GM18502 (cell line): ENCODE measurements around the gene USH1C.

Experiments
- ATAC-seq: cut with Tn5 transposase; IDR thresholded peaks from one replicate; pipeline ENCODE4 v1.9.1; 2021; ENCODE audit warnings: mild to moderate bottlenecking; ENCODE audit not compliant: unreplicated experiment, poor library complexity

The USH1C gene

DNA sequence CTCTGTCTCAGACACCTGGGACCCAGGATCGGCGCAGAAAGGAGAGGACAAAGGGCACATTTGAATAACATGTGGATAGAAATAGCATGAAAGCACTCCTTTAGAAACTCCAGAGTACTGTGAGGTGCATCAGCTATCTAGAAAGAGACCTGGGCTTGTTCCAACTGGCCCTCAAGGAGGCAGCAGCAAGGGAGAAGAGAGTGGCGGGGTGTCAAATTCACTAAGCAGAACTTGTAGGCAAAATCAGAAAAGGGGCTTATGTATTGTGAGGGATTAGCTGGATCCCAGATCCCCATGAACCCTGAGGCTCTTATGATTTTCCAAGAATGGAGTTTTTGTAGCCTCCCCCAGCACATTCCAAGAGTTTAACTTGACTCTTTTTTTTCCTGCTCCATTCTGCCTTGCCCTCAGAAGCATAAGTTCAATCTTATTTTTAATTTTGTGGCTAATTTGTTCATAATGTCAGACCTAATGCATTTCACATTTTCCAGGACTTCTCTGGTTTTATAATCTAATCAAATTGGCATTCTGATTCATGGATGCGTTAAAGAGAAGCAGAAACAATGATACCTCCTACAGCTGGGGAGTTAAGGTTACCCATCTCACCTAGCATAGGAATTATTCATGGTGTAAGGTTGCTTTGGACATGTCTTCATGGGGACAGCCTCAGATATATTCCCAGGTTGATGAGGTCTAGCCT is 33.6 kb downstream of the USH1C start:
- ATAC-seq, result no peak

GRCh38 chr11:17508791-17509190 is 35.4 kb downstream of the USH1C start:
- ATAC-seq, result no peak

DNA sequence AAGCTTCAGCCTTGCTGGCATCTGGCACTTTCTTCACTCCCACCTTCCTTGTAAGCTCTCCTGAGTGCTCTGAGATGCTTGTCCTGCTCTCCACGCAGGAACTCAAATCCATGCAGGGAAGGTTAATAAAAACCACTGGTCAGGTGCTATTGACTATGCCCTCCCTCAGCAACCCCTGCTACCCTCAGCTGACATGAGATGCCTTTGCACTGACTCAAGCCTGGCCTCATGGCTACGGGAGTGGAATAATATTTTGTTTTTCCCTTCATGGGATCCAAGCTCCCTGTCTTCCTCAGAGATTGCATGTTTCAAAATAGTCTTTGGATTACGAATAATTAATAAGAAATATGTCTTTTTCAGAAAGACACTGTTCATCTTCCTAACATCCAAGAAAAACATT is 35.9 kb downstream of the USH1C start:
- ATAC-seq, result no peak

DNA sequence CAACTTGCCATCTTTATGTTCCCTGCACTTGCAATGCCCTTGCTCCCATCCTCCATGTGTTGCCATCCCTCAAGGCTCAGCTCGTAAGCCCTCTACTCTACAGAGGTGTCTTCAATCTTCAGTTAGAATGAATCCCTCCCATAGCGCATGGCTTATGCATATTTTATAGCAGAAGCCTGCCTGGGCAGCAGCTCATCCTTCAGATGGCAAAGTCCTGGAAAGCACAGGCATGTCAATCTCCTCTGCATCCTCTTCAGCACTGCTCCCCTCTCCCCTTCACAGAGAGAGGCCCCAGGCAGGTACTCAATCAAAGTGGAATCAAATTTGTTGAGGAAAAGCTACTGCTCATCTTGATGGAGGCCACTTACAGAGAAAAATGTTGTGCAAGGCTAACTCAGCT is 36.4 kb downstream of the USH1C start:
- ATAC-seq, result no peak

GRCh38 chr11:17506942-17507341 is 37.3 kb downstream of the USH1C start:
- ATAC-seq, result peak; percentile 48

DNA sequence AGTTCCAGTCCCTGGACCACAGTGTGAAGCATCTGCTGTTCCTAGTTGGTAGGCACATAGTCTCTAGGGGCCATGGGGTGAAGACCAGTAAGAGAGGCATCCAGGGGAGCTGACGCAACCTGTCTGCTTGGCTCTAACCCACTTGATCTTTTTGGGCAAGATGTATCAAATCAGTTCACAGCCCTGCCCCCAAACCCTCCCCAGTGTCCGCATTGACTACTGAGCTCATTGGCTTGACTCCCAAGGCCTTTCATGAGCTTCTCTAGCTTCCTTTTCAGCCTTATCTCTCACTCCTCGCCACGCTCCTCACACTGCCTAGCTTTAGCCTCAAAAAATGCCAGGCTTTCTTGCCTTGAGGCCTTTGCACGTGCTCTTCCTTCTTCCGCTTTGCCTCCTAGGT is 37.9 kb downstream of the USH1C start:
- no peak for ATAC-seq

DNA sequence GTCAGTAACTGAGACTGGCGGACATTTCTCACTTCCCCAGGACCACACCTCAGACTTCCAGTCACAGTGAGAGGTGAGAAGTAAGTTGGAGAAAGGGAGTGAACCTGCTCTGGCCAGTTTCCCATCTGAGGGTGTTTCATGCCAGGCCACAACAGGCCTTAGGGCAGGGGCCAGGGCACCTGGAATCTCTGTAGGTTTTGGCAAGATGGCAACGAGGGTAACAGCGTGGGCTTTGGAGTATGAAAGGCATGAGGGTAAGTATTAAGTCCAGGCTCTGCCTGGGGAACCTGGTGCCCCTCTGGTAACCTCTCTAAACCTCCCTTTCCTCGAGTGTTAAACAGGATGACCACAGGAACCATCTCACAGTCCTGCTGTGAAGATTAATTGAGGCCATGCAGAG is 39.1 kb downstream of the USH1C start:
- ATAC-seq, result no peak

GRCh38 chr11:17504330-17505107 is 39.7 kb downstream of the USH1C start:
- ATAC-seq, result no peak

- ATAC-seq, result no peak
Measured at GRCh38 chr11:17502630-17503029, 41.6 kb downstream of the USH1C start.

DNA sequence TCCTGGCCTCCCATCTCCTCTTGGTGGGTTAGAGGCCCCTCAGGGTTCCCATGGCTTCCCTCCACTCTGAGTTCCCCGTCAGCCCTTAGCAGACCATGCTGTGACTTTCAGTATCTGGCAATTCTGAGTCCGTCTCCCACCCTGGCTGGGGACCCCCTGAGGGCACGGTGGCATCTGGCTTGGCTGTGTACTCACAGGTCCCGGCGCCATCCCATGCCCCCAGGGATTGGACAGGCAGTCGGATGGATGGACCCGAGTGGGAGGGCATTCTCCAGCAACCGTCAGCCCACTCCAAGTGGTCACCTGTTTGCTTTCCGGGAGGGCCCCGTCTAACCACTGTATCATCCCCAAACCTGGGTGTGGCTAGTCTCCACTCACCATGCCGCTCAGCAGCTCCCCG is 43.5 kb downstream of the USH1C start:
- ATAC-seq, result no peak

GRCh38 chr11:17498475-17498874 is 45.7 kb downstream of the USH1C start:
- ATAC-seq, result no peak

- ATAC-seq, result no peak
Measured at GRCh38 chr11:17498058-17498457, 46.2 kb downstream of the USH1C start.

DNA sequence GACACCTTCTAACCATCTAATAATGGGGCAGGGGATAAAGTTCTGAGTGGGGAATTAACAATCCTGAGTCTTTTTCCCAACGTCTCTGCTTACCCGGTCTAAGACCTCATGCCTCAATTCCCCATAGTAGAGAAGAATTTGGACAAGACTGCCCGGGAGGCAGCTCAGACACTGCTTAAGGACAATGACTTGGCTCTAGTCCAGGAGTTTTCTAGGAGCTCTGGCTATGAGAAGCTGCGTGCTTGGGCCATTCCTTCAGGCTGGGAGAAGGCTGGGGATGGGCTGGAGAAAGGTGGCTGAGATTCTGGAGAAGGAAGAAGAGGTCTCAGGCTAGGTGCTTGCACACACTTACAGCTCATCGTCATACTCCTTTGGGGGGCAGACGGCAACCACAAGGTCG is 47.8 kb downstream of the USH1C start:
- no peak for ATAC-seq

- no peak for ATAC-seq
Measured at GRCh38 chr11:17494019-17494418, 50.2 kb downstream of the USH1C start.

- ATAC-seq, result no peak
Measured at GRCh38 chr11:17490938-17491337, 53.3 kb downstream of the USH1C start.

DNA sequence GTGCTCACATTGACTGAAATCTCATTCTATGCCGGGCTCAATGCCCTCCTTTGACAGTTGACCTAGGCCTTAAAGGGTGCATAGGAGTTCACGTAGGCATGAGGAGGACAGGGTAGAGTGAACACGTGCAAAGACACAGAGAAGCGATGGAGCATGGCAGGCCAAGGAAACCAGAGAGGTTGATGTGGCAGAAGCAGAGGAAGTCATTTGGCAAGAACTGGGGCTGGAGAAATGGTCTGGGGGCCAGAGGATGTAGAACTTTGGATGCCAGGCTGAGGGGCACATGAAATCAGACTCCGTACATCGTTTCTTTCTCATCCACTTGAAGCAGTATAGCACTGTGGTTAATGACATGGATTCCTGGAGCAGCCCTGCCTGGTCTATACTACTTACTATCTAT is 54.0 kb downstream of the USH1C start:
- ATAC-seq, result no peak

DNA sequence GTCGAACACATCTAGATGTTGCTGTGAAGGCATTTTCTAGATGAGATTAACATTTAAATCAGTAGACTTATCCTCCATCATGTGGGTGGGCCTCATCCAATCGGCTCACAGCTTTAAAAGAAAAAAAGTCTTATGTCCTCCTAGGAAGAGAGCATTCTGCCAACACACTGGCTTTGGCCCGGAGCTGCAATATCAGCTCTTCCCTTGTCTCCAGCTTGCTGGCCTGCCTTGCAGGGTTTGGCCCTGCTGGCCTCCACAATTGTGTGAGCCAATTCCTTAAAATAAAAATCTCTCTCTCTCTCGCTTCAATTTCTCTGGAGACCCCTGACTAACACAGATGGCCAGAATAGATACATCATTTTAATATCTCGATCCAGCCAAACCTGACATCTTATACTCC is 54.5 kb downstream of the USH1C start:
- ATAC-seq, result no peak

DNA sequence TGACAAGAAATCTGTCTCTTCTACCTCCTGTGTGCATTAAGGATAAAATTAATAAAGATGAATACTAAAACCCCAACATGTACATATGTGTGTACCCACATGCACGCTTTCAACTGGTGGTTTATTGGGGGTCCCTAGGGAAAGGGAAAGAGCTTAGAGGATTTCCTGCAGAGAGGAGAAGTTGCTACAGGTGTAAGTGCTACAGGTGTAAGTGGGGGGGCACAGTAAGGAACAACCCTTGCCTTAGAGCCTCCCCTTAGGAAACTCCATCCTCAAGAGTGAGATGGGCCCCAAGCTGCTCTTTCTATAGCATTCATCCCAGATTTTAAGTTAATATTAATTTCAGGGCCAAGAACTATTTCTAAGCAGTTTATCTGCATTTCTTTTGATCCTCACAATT is 55.7 kb downstream of the USH1C start:
- ATAC-seq, result no peak

- ATAC-seq, result no peak
Measured at GRCh38 chr11:17486646-17487045, 57.6 kb downstream of the USH1C start.

DNA sequence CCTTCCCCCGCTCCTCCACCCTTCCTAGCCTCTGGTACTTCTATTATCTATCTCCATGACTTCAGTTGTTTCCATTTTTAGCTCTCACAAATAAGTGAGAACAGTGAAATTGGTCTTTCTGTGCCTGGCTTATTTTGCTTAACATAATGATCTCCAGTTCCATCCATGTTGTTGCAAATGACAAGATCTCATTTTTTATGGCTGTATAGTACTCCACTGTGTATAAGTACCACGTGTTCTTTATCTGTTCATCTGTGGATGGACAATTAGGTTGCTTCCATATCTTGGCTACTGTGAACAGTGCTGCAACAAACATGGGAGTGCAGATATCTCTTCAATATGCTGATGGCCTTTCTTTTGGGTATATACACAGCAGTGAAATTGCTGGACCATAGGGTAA is 60.7 kb downstream of the USH1C start:
- no peak for ATAC-seq

- ATAC-seq, result no peak
Measured at GRCh38 chr11:17481905-17482304, 62.3 kb downstream of the USH1C start.
